GM18867 (cell line): Measurements from ENCODE around the gene CTAG1B.
"Not testable (repeated sequence)": the region's sequence is repeated elsewhere in the genome, so short reads cannot be mapped to it uniquely, and the experiment has no call there.

Experiments
- ATAC-seq: cut with Tn5 transposase; IDR thresholded peaks from one replicate; pipeline ENCODE4 v1.9.1; 2021; ENCODE audit warnings: mild to moderate bottlenecking, moderate library complexity; ENCODE audit not compliant: unreplicated experiment

The CTAG1B gene

DNA sequence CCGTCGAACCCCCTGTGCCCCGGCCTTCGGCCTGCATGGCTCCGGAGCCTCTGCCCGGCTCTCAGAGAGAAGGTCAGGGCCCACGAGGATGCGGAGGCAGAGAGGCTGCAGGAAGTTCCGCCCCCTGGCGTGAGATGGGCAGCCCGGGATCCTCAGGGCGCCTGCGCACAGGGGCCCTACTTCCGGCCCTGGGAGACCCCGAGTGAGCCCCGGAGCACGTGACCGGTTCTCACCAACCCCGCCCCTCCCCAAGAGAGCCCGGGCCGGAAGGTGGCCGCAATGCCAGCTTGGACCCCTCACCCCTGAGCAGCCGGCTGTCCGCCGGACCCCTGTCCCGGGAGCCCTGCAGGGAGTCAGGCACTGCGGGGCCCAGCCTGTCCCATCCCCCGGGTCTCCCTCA, at the start of gene CTAG1B:
CTAG1B (minus strand) TSS at position 101 of the 400 bp plus-strand sequence; CDS start at position 37, 64 bp downstream.
- ATAC-seq, result not testable (repeated sequence)

DNA sequence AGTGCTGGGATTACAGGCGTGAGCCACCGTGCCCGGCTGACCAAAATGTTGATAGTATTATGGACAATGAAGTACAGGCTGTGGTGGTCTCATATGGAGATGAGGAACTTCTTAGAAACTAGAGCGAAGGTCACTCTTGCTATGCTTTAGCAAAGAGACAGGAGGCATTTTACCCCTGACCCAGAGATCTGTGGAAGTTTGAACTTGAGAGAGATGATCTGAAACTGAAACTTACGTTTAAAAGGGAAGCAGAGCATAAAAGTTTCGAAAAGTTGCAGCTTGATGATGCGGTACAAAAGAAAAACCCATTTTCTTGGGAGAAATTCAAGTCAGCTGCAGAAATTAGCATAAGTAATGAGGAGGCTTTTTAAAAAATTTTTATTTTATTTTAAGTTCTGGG, 42.8 kb upstream of the CTAG1B start:
- ATAC-seq, result no peak

DNA sequence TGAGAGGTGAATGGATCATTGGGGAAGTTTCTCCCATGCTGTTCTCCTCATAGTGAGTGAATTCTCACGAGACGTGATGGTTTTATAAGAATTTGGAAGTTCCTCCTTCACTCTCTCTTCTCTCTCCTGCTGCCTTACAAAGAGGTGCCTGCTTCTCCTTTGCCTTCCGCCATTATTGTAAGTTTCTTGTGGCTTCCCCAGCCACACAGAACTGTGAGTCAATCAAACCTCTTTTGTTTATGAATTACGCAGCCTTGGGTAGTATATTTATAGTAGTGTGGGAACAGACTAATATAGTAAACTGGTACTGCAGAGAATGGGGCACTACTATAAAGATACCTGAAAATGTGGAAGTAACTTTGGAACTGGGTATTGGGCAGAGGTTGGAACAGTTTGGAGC, 42.1 kb upstream of the CTAG1B start:
- ATAC-seq, result no peak

DNA sequence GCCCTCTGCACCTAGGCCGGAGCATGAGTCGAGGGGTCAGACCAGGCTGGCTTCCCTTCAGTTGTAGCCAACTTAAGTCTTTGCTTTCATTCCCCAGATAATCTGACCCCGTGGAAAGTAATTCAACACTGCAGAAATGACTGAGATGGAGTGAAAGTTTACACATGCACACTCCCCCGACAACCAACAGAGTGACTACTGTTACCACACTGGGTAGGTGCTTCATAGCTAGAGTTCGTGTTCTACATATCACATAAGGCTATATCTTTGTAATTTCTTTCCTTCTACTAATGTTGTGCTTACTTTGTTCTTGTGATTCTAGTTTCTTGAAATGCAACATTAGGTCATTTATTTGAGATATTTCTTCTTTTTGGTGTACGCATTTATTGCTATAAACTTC, 41.5 kb upstream of the CTAG1B start:
- ATAC-seq, result no peak

DNA sequence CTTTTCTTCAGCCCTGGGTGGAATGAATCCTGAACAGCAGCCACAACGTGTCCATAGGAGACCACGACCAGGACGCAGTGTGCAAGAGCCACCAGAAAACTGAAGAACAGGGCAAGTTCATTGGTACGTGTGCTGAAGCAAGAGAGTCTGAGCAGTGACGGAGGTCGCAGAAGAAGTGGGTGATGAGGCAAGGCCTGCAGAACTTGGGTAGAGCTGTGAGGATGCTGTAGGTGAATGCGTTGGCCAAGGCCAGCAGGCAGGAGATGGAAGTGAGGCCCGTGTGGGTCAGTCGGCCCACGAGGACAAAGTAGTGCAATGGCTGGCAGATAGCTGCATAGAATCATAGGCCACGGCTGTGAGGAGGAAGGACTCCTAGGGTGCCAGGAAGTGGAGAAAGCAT, 39.9 kb upstream of the CTAG1B start:
- no peak for ATAC-seq

DNA sequence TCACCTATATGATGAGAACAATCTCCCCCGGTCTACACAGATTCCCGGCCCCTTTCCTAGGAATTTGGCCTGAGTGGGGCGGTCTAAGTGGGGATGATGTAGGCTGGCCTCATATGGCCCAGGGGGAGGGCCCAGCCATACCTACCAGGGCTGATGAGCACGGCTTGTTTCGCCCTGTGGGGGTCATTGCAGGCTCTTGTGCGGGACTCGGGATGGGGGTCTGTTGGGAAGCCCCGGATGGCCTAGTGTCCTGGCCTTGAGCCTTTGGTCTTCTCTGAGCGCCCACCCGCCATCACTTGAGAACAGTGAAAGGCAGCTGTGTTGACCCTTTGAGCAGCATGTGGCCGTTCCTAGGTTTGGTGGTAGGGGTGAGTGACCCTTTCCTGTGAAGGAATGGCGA, 39.1 kb upstream of the CTAG1B start:
- ATAC-seq, result no peak

DNA sequence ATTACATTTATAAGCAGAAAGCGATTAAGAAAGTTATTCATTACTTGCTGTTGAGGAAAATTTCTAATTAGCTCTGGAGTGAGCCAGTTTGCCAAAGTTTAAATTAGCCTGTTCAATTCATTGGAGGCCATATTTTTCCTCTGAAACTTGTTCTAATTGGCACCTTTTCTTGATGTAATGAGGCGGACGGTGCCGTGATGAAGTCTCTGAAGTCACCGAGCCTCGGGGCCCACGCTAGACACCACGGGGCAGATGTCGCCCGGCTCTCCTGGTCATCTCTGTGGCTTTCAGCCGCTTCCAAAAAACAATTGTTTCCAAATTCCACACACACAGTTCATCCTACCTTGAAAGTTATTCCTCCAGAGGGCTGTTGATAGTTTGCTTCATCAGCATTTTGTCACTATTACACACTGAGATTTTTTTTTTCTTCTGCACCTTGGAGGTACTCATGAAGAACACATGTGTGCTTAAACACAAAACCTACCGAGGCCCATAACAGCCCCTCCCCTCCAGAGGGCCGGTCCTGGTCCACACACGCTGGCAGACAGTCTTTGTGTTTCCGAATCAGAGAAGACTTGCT, 38.2 kb upstream of the CTAG1B start:
- no peak for ATAC-seq

DNA sequence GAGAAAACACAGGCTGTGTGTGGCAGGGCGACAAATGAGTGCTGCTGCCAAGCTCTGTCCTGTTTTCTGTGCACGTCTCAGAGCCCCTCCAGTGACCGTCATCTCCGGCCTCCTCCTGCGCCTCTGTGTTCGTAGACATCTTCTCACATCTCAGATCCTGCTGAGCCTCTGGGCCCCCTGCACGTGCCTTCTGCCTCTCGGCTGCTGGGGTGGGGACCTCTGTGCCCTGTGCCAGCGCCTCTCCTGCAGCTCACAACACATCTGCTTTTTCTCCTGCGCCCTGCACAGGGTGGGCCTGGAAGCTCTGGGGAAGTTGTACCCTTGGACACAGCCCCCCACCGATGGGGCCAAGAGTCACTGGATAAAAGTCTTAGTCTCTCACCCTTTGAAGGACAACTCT, 36.7 kb upstream of the CTAG1B start:
- ATAC-seq, result no peak

DNA sequence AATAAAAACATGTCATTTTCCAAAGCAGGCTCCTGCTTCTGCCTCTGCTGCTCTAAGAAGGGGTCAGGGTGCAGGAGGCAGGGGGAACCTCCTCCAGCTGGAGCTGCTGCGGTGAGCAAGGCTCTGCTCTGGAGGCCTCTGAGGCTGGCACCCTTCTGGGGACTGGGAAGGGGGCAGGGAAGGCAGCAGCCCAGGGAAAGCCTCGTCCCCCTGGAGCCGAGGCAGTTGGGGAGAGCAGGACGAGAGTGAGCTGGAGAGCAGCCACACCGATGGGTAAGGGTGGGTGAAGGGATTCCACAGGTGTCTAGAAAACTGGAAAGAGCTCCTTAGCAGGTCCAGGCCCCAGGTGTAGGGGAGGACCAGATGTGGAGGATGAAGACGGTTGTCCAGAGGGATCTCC, 36.3 kb upstream of the CTAG1B start:
- ATAC-seq, result no peak

DNA sequence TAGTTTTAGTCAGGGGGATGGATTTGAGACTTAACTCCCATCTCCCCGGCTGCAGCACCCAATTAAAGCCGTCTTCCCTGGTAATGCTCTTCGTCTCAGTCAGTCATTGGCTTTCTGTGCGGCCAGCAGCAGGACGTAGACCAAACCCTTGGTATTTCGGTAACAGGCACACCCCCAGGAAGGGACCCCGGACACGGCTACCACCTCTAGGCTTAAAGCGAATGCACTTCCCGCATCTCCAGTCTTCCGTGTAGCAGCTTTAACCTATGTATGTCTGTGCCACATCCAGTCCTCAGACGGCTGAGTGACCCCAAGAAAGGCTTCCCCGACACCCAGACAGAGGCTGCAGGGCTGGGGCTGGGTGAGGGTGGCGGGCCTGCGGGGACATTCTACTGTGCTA, 35.8 kb upstream of the CTAG1B start:
- no peak for ATAC-seq

DNA sequence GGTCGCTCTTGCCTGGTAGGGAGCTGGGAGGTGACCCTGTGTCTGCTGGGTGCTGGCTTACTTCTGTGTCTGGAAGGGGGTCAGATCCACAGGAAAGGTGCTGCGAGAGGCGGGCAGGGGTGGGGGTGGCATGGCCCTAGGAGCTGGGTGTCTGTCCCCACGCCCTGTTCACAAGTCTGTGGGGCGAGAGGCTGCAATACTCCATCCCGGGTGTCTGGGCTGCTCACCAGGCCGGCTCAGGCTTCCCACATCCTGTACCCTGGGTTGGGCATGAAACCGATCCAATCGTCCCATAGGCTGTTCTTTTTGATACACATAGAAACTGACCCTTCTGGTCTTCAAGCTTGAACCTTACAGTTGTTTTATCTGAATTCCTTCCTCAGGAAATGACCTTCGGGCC, 35.3 kb upstream of the CTAG1B start:
- no peak for ATAC-seq

DNA sequence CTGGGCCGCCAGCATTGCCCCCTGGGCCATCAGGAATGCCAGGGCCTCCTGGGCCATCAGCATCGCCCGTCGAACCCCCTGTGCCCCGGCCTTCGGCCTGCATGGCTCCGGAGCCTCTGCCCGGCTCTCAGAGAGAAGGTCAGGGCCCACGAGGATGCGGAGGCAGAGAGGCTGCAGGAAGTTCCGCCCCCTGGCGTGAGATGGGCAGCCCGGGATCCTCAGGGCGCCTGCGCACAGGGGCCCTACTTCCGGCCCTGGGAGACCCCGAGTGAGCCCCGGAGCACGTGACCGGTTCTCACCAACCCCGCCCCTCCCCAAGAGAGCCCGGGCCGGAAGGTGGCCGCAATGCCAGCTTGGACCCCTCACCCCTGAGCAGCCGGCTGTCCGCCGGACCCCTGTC, 34.3 kb upstream of the CTAG1B start, which contains the start of gene CTAG2:
CTAG2 (minus strand) TSS at position 167 of the 400 bp plus-strand sequence; CDS start at position 103, 64 bp downstream.
- ATAC-seq, result not testable (repeated sequence)

DNA sequence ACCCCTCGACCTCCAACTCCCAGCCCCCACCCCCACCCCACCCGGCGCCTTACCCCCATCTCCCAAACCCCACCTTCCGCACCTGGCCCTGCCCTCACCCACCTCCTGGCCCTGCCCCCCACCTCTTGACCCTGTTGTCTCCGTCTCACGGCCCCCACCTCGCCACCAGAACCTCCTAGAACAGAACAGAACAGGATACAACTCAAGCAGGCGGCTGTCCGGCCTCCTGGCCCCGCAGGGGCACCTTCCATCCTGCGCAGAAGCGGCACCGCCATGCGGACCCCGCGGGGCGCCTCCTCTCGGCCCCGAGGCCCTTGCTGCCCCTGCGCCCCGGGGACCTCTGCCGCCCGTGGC, 33.9 kb upstream of the CTAG1B start:
- ATAC-seq, result no peak

DNA sequence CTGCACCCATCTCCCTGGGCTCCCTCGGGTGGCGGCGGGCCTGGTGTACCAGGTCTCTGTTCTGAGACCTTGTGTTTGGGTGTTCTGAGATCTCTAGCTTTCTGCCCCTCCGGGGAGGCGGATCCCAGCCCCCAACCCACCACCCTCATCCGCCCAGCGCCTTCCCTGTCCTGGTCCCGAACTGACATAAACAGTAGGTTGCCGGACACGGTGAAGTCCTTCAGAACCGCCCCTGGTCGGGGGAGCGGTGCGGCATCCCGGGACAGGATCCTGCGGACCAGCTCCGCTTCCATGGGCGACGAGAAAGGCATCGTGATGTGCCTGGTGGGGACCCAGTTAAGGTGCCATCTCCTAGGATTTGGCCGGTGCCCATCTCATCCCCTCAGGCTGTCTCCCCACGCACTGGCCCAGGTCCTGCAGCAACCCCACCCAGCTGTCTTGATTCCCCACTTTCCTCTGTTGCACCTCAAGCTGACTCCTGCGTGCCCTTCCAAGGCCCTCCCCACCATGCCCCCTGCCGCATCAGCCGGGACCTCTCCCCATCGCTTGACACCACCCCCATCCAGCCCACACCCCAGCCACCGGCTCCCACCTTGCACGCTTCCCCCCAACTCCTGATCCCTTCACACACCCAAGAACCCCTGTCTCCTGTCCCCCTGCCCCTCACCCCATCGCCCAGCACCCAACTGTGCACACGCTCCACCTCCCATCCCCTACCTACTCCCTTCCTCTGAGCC, 33.4 kb upstream of the CTAG1B start:
- no peak for ATAC-seq

DNA sequence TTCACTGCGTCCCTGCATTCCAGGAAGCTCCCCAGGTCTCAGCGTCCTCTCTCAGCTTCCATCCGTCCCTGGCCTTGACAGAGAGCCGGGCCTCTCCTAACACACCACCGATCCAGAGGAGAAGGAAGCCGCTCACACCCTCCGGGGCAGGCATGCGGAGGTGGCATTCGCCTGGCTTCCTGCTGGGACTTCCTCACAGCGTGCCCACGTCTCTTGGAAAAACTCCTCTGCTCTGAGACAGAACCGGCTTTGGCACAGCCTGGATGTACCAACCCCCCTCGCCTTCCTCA, 31.1 kb upstream of the CTAG1B start:
- ATAC-seq, result no peak

DNA sequence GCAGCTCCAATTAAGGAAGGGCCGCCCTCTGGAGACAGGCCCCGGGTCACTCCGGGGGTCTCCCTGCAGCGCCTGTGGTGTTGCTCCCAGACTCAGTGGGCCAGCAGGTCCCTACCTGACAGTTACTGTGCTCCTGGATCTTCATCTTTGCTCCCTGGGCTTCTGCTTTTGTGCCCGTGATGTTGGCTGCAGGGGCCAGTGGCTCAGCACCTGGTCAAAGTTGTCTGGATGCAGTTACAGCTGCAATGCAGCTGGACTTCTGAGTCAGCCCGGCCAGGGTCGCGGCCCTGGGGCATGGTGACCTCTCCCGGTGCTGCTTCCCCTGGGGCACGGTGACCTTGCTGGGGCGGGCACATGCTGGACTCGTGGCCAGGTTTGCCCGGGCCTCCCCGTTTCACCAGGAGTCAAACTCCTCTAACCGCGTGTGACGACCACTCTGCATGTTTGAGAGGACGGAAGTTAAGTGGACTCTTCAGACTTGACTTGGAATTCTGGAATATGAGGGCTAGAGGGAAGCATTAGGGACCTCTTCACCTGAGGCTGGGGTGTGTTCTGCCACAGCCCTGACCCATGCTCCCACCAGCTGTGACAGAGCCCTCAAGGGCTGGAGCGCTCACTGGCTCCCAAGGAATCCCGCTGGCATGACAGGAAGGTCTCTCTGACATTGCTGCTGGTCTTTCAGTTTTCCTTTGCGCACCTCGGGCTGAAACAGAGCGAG, 30.6 kb upstream of the CTAG1B start:
- ATAC-seq, result no peak

DNA sequence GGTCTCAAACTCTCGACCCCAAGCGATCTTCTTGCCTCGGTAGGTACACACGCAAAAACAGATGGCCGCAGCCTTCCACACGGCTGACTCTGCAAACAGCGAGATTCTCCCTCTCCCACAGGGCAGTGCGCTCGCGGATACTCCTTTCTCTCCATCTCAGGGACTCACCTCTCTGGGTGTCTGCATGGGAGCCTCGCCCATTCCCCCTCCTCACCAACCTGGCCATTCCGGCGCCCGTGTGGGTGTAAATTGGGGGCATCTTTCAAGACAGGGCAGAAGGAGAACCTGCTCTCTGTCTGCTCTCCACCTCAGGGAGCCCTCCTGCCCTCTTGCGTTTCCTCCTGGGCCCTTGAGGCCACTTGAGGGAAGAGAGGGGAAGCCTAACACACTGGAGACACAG, 29.8 kb upstream of the CTAG1B start:
- no peak for ATAC-seq

DNA sequence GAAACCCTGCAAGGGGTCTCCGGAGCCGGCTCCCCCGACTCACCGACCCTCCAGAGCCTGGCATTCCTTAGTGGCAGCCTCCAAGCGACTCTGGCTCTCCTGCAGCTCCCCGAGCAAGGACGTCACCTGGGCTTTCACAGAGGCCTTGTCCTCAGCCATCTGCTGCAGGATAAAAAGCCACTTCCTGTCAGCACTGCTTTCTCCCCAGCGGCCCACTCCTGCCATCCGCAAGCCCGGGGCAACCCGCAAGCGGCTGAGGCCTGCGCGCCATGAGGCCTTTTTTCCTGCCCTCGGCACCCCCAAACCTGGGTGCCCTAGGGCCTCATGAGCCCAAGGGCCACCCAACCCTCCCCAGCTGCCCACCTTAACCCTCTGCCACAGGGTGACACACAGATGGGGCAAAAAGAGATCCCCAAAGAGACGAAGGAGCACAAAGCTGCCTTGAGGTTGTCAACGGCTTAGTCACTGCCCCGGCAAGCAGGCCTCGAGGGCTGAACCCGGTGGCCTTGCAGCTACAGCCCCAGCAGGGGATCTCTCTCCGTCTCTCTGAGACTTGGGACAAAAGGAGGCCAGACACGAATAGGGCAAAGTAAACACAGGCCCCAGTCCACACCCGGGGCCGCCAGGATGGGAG, 26.8 kb upstream of the CTAG1B start:
- not testable (repeated sequence) for ATAC-seq

DNA sequence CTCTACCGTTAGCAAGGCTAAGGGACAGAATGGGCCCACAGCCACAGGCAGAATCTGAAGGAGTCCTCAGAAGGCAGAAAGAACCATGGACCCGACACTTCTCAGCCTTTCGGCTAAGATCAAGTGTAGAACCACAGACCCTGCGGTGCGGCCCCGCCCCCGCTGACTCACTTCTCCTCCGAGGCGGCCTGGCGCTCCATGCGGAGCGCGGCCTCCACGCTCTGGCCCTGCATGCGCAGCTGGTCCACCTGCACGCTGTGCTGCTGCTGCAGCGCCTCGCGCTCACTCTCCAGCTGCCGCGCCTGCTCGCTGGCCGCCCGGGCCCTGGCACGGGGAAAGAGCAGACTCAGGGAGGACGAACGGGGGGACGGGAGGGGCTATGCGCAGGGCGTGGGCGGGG, 24.6 kb upstream of the CTAG1B start:
- ATAC-seq, result not testable (repeated sequence)

DNA sequence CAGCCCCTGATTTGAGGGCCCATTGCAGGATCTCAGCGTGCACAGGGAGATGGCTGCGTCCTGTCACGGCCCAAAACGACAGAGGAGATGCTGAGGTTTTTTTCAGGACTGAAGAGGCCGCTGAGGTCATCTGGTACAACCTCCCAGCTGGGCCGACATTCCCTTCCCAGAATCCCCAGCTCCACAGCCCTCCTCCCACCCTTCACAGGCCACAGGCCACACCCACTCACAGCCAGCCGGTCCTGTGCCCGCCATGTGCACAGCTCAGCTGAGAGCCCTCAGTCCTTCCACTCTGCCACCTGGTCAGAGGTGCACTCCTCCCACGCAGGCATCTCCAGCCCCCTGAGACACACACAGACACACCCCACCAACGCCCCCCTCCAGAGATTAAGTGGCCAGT, 22.7 kb upstream of the CTAG1B start:
- ATAC-seq, result not testable (repeated sequence)

DNA sequence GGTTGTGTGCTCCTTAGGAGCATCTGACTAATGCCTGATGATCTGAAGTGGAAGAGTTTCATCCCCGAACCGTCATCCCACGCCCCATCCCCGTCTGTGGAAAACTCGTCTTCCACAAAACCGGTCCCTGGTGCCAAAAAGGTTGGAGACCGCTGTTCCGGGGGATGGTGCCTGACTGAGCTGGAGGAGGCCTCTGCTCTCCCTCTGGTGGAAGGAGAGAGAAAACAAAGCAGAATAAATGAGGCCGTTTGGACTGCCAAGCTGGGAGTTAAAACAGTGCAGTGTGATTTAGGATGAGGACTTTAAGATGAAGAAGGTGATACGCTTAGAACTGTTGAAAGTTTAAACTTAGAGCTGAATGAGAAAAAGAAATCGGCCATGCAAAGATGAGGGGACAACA, 14.6 kb upstream of the CTAG1B start:
- ATAC-seq, result not testable (repeated sequence)

DNA sequence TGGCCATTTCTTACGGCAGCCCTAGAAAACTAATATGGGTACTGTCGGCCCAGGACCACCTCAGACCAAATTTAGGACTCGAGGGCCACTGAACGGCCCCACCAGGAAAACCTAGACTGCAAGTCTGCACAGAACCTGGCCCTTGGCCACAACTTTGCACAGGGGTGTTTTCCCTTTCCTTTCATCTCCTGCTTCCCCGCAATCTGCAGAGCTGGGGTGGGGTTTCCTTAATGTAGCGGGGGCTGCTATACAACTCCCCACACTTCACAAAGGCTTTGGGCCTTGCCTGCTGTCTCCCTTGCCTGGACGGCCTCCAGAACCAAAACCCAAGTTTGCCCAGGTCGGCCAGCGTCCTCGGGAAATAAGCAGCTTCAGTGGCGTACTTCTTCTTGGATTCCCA, 11.9 kb upstream of the CTAG1B start:
- ATAC-seq, result not testable (repeated sequence)
